ENCODE measurements around the gene RAF1.

GRCh38 chr3:12553921-12554391 lies 110.0 kb downstream of the RAF1 start:
- no peak for TF ChIP-seq POLR2A (IDR thresholded peaks at IDR 0.05)
- TF ChIP-seq CTCF (IDR thresholded peaks at IDR 0.05), result no peak
